Bronchial epithelial cell (primary cell): Measurements from ENCODE around the gene KIAA0319L. TPM values are rescaled to one million over a fixed set of nuclear protein-coding genes. Genes with fewer than 3 reads are reported as not detected.
"Not testable (repeated sequence)": the region's sequence is repeated elsewhere in the genome, so short reads cannot be mapped to it uniquely, and the experiment has no call there.

Source experiments
- DNase-seq: peaks from one replicate; pipeline ENCODE4 v3.0.0-alpha.2; 2010; ENCODE audit warnings: low read depth
- FAIRE-seq: peaks from 2 replicates; lab custom pipeline; 2011; peaks lifted over from hg19 to GRCh38; lab: Jason Lieb, UNC
- H3K27me3 ChIP-seq: 2 replicates; pipeline ENCODE4 v1.5.1; 2011; ENCODE audit warnings: low read length; ENCODE audit not compliant: control insufficient read depth, insufficient read depth
- H3K36me3 ChIP-seq: 2 replicates; pipeline ENCODE4 v1.5.1; 2011; ENCODE audit warnings: low read length; ENCODE audit not compliant: control insufficient read depth, insufficient read depth
- H3K4me3 ChIP-seq: 2 replicates; pipeline ENCODE4 v1.5.1; 2011; ENCODE audit warnings: mild to moderate bottlenecking, low read depth, low read length, control low read depth
- CTCF ChIP-seq: IDR thresholded peaks from 2 replicates; pipeline ENCODE4 v1.5.1; 2011; ENCODE audit warnings: mild to moderate bottlenecking, moderate library complexity, low read length, control low read depth, inconsistent platforms; ENCODE audit not compliant: insufficient read depth, severe bottlenecking
- total RNA-seq: library from RNA; depleted of rRNA; stranded (reverse); fragments of >200 nt; gene quantifications from 2 replicates; pipeline ENCODE4 v1.2.1, GENCODE V29; 2014

The KIAA0319L gene
- total RNA-seq, 1 donor from 2014 or later, result 26.6 TPM

- DNase-seq (no peak), FAIRE-seq (no peak)
- no peak overlapping the region for H3K4me3 ChIP-seq
- H3K27me3 ChIP-seq, result no peaks in the 10 kb centered on the region
- H3K36me3 ChIP-seq, result no peaks in the 10 kb centered on the region
- no peak for TF ChIP-seq CTCF
Measured at GRCh38 chr1:35577071-35577998, 20.1 kb upstream of the KIAA0319L start.

GRCh38 chr1:35576766-35577070, 19.5 kb upstream of the KIAA0319L start:
- not testable (repeated sequence) for FAIRE-seq, H3K36me3 ChIP-seq, DNase-seq, H3K4me3 ChIP-seq, H3K27me3 ChIP-seq

GRCh38 chr1:35576061-35576765, 19.0 kb upstream of the KIAA0319L start:
- H3K36me3 ChIP-seq, result no peaks in the 10 kb centered on the region
- H3K4me3 ChIP-seq, result no peak overlapping the region
- no peaks in the 10 kb centered on the region for H3K27me3 ChIP-seq
- no peak for TF ChIP-seq CTCF
- DNase-seq, result no peak
- no peak for FAIRE-seq

GRCh38 chr1:35575416-35575958, 18.3 kb upstream of the KIAA0319L start:
- no peak for TF ChIP-seq CTCF
- Histone ChIP-seq H3K4me3 (no peak overlapping the region), H3K36me3 (no peaks in the 10 kb centered on the region), H3K27me3 (no peaks in the 10 kb centered on the region)
- DNase-seq, result no peak
- FAIRE-seq, result no peak

GRCh38 chr1:35574655-35575415, 17.6 kb upstream of the KIAA0319L start:
- FAIRE-seq, result no peak
- Histone ChIP-seq H3K4me3 (no peak overlapping the region), H3K27me3 (no peaks in the 10 kb centered on the region), H3K36me3 (no peaks in the 10 kb centered on the region)
- peak; percentile 30 for DNase-seq
- TF ChIP-seq CTCF, result no peak

GRCh38 chr1:35574125-35574654, 17.0 kb upstream of the KIAA0319L start:
- DNase-seq (no peak), FAIRE-seq (peak; percentile 32)
- no peak overlapping the region for H3K4me3 ChIP-seq
- no peaks in the 10 kb centered on the region for H3K36me3 ChIP-seq
- no peak for TF ChIP-seq CTCF
- H3K27me3 ChIP-seq, result no peaks in the 10 kb centered on the region
